ENCODE data around the gene CCDC177.

CCDC177 gene

DNA sequence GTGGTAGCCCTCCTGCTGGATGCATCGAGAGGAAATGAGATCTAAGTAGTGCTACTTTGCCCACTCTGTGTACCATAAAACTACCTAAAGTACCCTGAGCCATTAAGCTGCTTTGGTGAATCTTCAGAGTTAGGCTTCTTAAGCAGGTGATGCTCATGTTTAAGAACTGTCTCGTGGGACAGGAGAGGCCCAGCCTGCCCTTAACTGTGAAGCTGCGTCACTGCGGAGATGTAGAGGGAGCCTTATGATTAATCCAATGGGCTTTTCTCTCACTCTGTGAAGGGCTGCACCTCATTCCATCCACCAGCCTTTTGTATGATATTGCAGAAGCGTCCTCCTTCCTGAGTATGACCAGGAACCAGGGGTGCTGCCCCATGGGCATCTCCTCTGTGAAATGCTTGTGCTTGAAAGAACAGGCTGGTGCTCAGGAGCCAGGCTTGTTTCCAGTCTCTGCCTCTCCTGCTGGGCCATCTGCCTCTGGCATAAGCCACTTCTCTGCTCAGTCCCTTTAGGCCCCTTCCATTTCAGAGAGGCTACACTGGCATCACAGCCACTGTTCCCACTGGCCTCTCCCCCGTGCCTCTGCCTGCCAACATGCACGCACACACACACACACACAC is 6.8 kb upstream of the CCDC177 start:
- no peak for DNase-seq (ENCODE audit: extremely low spot score)
- POLR2A ChIA-PET, result no interaction called here
- CTCF ChIA-PET, result interaction anchor here (1.0 to 3.0 kb wide), 4 partner anchors 9 to 149 kb away, joined by 3 to 21 read pairs (median 4); no protein-coding TSS in a partner anchor
- TF ChIP-seq, protein P1, sequence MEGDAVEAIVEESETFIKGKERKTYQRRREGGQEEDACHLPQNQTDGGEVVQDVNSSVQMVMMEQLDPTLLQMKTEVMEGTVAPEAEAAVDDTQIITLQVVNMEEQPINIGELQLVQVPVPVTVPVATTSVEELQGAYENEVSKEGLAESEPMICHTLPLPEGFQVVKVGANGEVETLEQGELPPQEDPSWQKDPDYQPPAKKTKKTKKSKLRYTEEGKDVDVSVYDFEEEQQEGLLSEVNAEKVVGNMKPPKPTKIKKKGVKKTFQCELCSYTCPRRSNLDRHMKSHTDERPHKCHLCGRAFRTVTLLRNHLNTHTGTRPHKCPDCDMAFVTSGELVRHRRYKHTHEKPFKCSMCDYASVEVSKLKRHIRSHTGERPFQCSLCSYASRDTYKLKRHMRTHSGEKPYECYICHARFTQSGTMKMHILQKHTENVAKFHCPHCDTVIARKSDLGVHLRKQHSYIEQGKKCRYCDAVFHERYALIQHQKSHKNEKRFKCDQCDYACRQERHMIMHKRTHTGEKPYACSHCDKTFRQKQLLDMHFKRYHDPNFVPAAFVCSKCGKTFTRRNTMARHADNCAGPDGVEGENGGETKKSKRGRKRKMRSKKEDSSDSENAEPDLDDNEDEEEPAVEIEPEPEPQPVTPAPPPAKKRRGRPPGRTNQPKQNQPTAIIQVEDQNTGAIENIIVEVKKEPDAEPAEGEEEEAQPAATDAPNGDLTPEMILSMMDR (IDR thresholded peaks at IDR 0.05; ENCODE audit: control extremely low read depth, extremely low read depth, low read depth, missing control alignments), result no peak

- CTCF ChIA-PET, result interaction anchor here (0.7 to 3.0 kb wide), 12 partner anchors 11 to 736 kb away, joined by 3 to 21 read pairs (median 4); no protein-coding TSS in a partner anchor
- DNase-seq (ENCODE audit: extremely low spot score), result no peak
- TF ChIP-seq, protein P1 (IDR thresholded peaks at IDR 0.05; ENCODE audit: control extremely low read depth, extremely low read depth, low read depth, missing control alignments), result peak; percentile 43
- POLR2A ChIA-PET, result no interaction called here
These were observed 5.4 kb upstream of the CCDC177 start for GRCh38 chr14:69580009-69580577.

- no peak for DNase-seq (ENCODE audit: extremely low spot score)
- POLR2A ChIA-PET, result no interaction called here
- CTCF ChIA-PET, result interaction anchor here (0.7 to 3.0 kb wide), 11 partner anchors 12 to 628 kb away, joined by 3 to 21 read pairs (median 4); no protein-coding TSS in a partner anchor
- TF ChIP-seq, protein P1 (IDR thresholded peaks at IDR 0.05; ENCODE audit: control extremely low read depth, extremely low read depth, low read depth, missing control alignments), result no peak
These were observed 4.8 kb upstream of the CCDC177 start for GRCh38 chr14:69579476-69579875.

DNA sequence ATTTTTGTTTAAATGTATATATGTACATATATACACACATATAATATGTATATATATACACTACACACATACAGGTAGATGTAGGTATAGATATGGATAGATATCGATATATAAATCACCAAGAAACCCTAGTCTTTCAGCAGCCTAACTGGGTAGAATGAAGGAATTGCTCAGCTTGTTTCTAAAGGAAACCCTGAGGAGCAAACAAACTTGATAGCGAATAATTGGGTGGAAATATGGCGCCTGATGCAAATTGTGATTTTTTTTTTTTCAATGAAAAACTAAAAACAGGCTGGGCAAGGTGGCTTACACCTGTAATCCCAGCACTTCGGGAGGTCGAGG is 254 bp upstream of the CCDC177 start:
- TF ChIP-seq, protein P1 (IDR thresholded peaks at IDR 0.05; ENCODE audit: control extremely low read depth, extremely low read depth, low read depth, missing control alignments), result no peak
- CTCF ChIA-PET, result interaction anchor here (1.0 to 4.7 kb wide), 10 partner anchors 10 to 340 kb away, joined by 3 to 41 read pairs (median 4); no protein-coding TSS in a partner anchor
- no peak for DNase-seq (ENCODE audit: extremely low spot score)
- POLR2A ChIA-PET, result no interaction called here

- DNase-seq (ENCODE audit: extremely low spot score), result no peak
- ChIA-PET POLR2A (no interaction called here), CTCF (interaction anchor here (0.7 to 4.7 kb wide), 11 partner anchors 11 to 339 kb away, joined by 3 to 41 read pairs (median 5); no protein-coding TSS in a partner anchor)
- TF ChIP-seq, protein P1 (IDR thresholded peaks at IDR 0.05; ENCODE audit: control extremely low read depth, extremely low read depth, low read depth, missing control alignments), result no peak
These were observed 824 bp downstream of the CCDC177 start for GRCh38 chr14:69573831-69574262.

DNA sequence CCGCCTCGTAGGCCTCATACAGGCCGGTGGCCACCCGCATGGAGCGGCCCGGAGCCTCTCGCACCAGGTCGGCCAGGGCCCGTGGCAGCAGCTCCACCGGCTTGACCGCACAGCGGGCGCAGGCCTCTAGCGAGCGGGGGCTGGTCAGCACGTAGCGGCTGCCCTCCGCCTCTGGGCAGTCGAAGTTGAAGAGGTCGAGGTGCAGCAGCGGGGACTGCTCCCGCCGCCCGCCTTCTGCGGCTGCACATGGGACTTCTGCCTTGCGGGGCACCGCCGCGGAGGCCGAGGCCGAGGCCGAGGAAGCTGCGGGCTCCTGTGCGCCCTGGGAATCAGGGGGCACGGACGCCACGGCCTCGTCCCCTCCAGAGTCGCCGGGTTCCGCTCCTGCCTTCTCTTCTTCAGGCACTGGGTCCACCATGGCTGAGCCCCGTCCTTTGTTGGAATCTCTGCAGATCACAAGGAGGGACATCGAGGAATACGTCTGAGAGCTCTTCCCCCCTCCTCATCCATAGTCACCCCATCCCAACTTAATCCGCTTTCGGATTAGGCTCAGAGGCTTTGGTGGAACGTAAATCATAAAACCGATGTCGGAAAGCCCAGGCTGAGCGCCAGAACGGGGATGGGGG is 1.4 kb downstream of the CCDC177 start:
- ChIA-PET POLR2A (no interaction called here), CTCF (interaction anchor here (1.0 to 4.7 kb wide), 10 partner anchors 8 to 331 kb away, joined by 3 to 41 read pairs (median 5); no protein-coding TSS in a partner anchor)
- TF ChIP-seq, protein P1 (IDR thresholded peaks at IDR 0.05; ENCODE audit: control extremely low read depth, extremely low read depth, low read depth, missing control alignments), result no peak
- DNase-seq (ENCODE audit: extremely low spot score), result no peak

Data from GM10248 (cell line).